GM23338 (cell line): ENCODE results near the gene MRPS10. TPM values are rescaled to one million over a fixed set of nuclear protein-coding genes. Genes with fewer than 3 reads are reported as not detected.

Experiments
- ATAC-seq: fragments of 200-7000 bp; cut with Tn5 transposase; 3 replicates; pipeline ENCODE4 v1.9.1; 2020
- DNase-seq: peaks from one replicate; pipeline ENCODE4 v3.0.0-alpha.2; 2015; ENCODE audit warnings: low spot score
- H2AFZ ChIP-seq: fragments of 200-600 bp; sonication (generic); 2 replicates; pipeline ENCODE4 v1.8.0; 2016; ENCODE audit warnings: antibody characterized with exemption, mild to moderate bottlenecking, moderate library complexity
- H3F3A ChIP-seq: fragments of 200-600 bp; sonication (generic); replicated peaks from 2 replicates; pipeline ENCODE4 v1.8.0; 2017; ENCODE audit warnings: antibody characterized with exemption, mixed run types, low read depth
- H3K27ac ChIP-seq: fragments of 200-600 bp; sonication (generic); 2 replicates; pipeline ENCODE4 v1.6.1; 2016; ENCODE audit warnings: low read depth
- H3K27me3 ChIP-seq: fragments of 200-600 bp; sonication (generic); 2 replicates; pipeline ENCODE4 v1.8.0; 2016; ENCODE audit warnings: mild to moderate bottlenecking, mixed run types, moderate library complexity; ENCODE audit not compliant: insufficient read depth
- H3K36me3 ChIP-seq: fragments of 200-600 bp; sonication (generic); 2 replicates; pipeline ENCODE4 v1.8.0; 2016; ENCODE audit warnings: mild to moderate bottlenecking; ENCODE audit not compliant: insufficient read depth
- H3K4me1 ChIP-seq: fragments of 200-600 bp; sonication (generic); 2 replicates; pipeline ENCODE4 v1.8.0; 2016; ENCODE audit warnings: mild to moderate bottlenecking, moderate library complexity; ENCODE audit not compliant: insufficient read depth
- H3K4me2 ChIP-seq: fragments of 200-600 bp; sonication (generic); 2 replicates; pipeline ENCODE4 v1.7.1; 2017; ENCODE audit warnings: mixed run types
- H3K4me3 ChIP-seq: fragments of 200-600 bp; sonication (generic); 2 replicates; pipeline ENCODE4 v1.6.1; 2016; ENCODE audit warnings: mixed run types
- H3K79me2 ChIP-seq: fragments of 200-600 bp; sonication (generic); replicated peaks from 2 replicates; pipeline ENCODE4 v1.8.0; 2017; ENCODE audit warnings: mild to moderate bottlenecking; ENCODE audit not compliant: insufficient read depth
- H3K9me2 ChIP-seq: fragments of 200-600 bp; sonication (generic); 2 replicates; pipeline ENCODE4 v1.8.0; 2017; ENCODE audit not compliant: insufficient read depth
- H4K20me1 ChIP-seq: fragments of 200-600 bp; sonication (generic); replicated peaks from 2 replicates; pipeline ENCODE4 v1.8.0; 2017; ENCODE audit warnings: mild to moderate bottlenecking; ENCODE audit not compliant: insufficient read depth
- H3K27ac Mint-ChIP-seq: 2 replicates; pipeline ENCODE4 v1.8.0; 2020; ENCODE audit warnings: inconsistent platforms, mild to moderate bottlenecking, moderate library complexity, mixed read lengths
- H3K27me3 Mint-ChIP-seq: 3 replicates; pipeline ENCODE4 v1.8.0; 2022; ENCODE audit warnings: low read depth, mild to moderate bottlenecking, moderate library complexity, mixed read lengths, inconsistent platforms; ENCODE audit not compliant: insufficient read depth, poor library complexity
- H3K36me3 Mint-ChIP-seq: 3 replicates; pipeline ENCODE4 v1.8.0; 2021; ENCODE audit warnings: low read depth, mild to moderate bottlenecking, inconsistent platforms, moderate library complexity, mixed read lengths
- H3K4me1 Mint-ChIP-seq: 3 replicates; pipeline ENCODE4 v1.8.0; 2020; ENCODE audit warnings: mild to moderate bottlenecking, inconsistent platforms, mixed read lengths
- H3K4me3 Mint-ChIP-seq: 3 replicates; pipeline ENCODE4 v1.8.0; 2021; ENCODE audit warnings: moderate library complexity, mild to moderate bottlenecking, inconsistent platforms, mixed read lengths
- H3K9me3 Mint-ChIP-seq: 3 replicates; pipeline ENCODE4 v1.8.0; 2020; ENCODE audit warnings: moderate library complexity, mild to moderate bottlenecking, inconsistent platforms, mixed read lengths
- CREB1 ChIP-seq: fragments of 250-450 bp; sonication (Bioruptor Pico); IDR thresholded peaks from 2 replicates; pipeline ENCODE4 v1.5.0; 2020; ENCODE audit warnings: low read depth, mild to moderate bottlenecking, moderate library complexity
- EZH2 ChIP-seq: fragments of 200-600 bp; sonication (generic); IDR thresholded peaks from one replicate; pipeline ENCODE4 v1.8.0; 2017; ENCODE audit warnings: antibody characterized with exemption, mild to moderate bottlenecking, low read depth; ENCODE audit not compliant: unreplicated experiment
- EZH2phosphoT487 ChIP-seq: fragments of 200-600 bp; sonication (generic); IDR thresholded peaks from one replicate; pipeline ENCODE4 v1.8.1; 2018; ENCODE audit warnings: antibody characterized with exemption; ENCODE audit not compliant: unreplicated experiment
- JUNB ChIP-seq: IDR thresholded peaks from one replicate; pipeline ENCODE4 v1.6.1; 2016; ENCODE audit warnings: antibody characterized with exemption; ENCODE audit not compliant: unreplicated experiment
- NANOG ChIP-seq: IDR thresholded peaks from 2 replicates; pipeline ENCODE4 v1.6.1; 2016; ENCODE audit warnings: antibody characterized with exemption, borderline replicate concordance
- POLR2AphosphoS5 ChIP-seq: IDR thresholded peaks from 2 replicates; pipeline ENCODE4 v1.6.1; 2016; ENCODE audit warnings: antibody characterized with exemption, low read depth
- STAT1 ChIP-seq: IDR thresholded peaks from one replicate; pipeline ENCODE4 v1.6.1; 2016; ENCODE audit warnings: antibody characterized with exemption; ENCODE audit not compliant: unreplicated experiment
- ZNF114 ChIP-seq: fragments of 250-450 bp; sonication (Bioruptor Pico); IDR thresholded peaks from 2 replicates; pipeline ENCODE4 v1.5.0; 2020; ENCODE audit warnings: mild to moderate bottlenecking, moderate library complexity
- ZNF331 ChIP-seq: fragments of 250-450 bp; sonication (Bioruptor Pico); IDR thresholded peaks from 2 replicates; pipeline ENCODE4 v1.5.0; 2020; ENCODE audit warnings: low read depth, mild to moderate bottlenecking, moderate library complexity
- polyA plus RNA-seq: library from polyadenylated mRNA; unstranded; fragments of >200 nt; fragmentation: Nextera tagmentation; extraction: Ambion mirVana; gene quantifications from 2 replicates; pipeline ENCODE4 v1.2.1, GENCODE V29; 2016
- total RNA-seq: library from RNA; depleted of rRNA; stranded (reverse); fragments of >200 nt; shearing (Covaris generic); gene quantifications from 2 replicates; pipeline ENCODE4 v1.2.3, GENCODE V29; 2014
- TF ChIP-seq, protein P1 (sequence below): IDR thresholded peaks from one replicate; pipeline ENCODE4 v1.6.1; 2018; ENCODE audit warnings: antibody characterized with exemption; ENCODE audit not compliant: unreplicated experiment
- TF ChIP-seq, protein P2 (sequence below): IDR thresholded peaks from 2 replicates; pipeline ENCODE4 v1.6.1; 2016; ENCODE audit warnings: antibody characterized with exemption
- TF ChIP-seq, protein P3 (sequence below): fragments of 250-450 bp; sonication (Bioruptor Pico); IDR thresholded peaks from 2 replicates; pipeline ENCODE4 v1.5.0; 2020; ENCODE audit warnings: mild to moderate bottlenecking, moderate library complexity

The MRPS10 gene
- total and polyA plus RNA-seq, 2 experiments from 2014 or later: 36.2 to 42.7 TPM

DNA sequence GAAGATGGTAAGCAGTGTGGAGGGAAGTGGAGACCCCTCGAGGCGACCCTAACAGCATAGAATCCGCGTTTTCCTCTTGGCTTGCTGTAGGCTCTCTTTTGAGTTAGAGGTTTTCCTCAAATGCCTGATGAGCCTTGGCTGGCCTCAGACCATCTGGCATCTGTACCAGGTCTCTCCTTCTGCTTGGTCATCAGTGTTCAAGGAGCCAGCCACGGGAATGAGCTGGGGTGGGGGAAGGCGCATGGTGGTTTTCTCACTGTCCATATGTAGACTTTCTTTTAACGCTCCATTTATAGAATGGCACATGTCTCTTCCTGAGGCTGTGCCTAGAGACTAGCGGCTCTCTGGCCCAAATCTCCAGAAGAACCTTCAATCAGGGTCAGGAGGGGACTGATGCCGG is 52.6 kb downstream of the MRPS10 start:
- Mint-ChIP-seq H3K27me3 (peaks cover 19% of the 10 kb centered on the region), H3K27ac (no peak overlapping the region), H3K4me3 (no peak overlapping the region)

More for the DNA sequence above, 52.6 kb downstream of the MRPS10 start:
- Histone ChIP-seq H3F3A (no peaks in the 10 kb centered on the region; the same call in 1 of the 2 replicates), H2AFZ (no peak overlapping the region), H3K4me2 (no peak overlapping the region), H4K20me1 (no peaks in the 10 kb centered on the region), H3K4me3 (no peak overlapping the region), H3K27me3 (no peaks in the 10 kb centered on the region), H3K9me2 (no peaks in the 10 kb centered on the region), H3K4me1 (peaks cover 6% of the 10 kb centered on the region; the same call in 1 of the 2 replicates), H3K27ac (no peak overlapping the region), H3K36me3 (no peaks in the 10 kb centered on the region), H3K79me2 (no peaks in the 10 kb centered on the region)
- ATAC-seq: no peak
- no peak for DNase-seq
- Mint-ChIP-seq H3K9me3 (no peaks in the 10 kb centered on the region), H3K4me1 (peaks cover 55% of the 10 kb centered on the region), H3K36me3 (no peaks in the 10 kb centered on the region; the same call in 2 of the 3 replicates)
- TF ChIP-seq, protein P1, sequence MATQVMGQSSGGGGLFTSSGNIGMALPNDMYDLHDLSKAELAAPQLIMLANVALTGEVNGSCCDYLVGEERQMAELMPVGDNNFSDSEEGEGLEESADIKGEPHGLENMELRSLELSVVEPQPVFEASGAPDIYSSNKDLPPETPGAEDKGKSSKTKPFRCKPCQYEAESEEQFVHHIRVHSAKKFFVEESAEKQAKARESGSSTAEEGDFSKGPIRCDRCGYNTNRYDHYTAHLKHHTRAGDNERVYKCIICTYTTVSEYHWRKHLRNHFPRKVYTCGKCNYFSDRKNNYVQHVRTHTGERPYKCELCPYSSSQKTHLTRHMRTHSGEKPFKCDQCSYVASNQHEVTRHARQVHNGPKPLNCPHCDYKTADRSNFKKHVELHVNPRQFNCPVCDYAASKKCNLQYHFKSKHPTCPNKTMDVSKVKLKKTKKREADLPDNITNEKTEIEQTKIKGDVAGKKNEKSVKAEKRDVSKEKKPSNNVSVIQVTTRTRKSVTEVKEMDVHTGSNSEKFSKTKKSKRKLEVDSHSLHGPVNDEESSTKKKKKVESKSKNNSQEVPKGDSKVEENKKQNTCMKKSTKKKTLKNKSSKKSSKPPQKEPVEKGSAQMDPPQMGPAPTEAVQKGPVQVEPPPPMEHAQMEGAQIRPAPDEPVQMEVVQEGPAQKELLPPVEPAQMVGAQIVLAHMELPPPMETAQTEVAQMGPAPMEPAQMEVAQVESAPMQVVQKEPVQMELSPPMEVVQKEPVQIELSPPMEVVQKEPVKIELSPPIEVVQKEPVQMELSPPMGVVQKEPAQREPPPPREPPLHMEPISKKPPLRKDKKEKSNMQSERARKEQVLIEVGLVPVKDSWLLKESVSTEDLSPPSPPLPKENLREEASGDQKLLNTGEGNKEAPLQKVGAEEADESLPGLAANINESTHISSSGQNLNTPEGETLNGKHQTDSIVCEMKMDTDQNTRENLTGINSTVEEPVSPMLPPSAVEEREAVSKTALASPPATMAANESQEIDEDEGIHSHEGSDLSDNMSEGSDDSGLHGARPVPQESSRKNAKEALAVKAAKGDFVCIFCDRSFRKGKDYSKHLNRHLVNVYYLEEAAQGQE: no peak
- TF ChIP-seq CREB1 (CRISPR knock-in tag) (no peak), POLR2AphosphoS5 (no peak), STAT1 (no peak), ZNF114 (no peak), ZNF331 (CRISPR knock-in tag) (no peak), JUNB (no peak), NANOG (no peak), EZH2phosphoT487 (no peak), EZH2 (no peak)
- TF ChIP-seq, protein P2, sequence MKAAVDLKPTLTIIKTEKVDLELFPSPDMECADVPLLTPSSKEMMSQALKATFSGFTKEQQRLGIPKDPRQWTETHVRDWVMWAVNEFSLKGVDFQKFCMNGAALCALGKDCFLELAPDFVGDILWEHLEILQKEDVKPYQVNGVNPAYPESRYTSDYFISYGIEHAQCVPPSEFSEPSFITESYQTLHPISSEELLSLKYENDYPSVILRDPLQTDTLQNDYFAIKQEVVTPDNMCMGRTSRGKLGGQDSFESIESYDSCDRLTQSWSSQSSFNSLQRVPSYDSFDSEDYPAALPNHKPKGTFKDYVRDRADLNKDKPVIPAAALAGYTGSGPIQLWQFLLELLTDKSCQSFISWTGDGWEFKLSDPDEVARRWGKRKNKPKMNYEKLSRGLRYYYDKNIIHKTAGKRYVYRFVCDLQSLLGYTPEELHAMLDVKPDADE: no peak
- TF ChIP-seq, protein P3, sequence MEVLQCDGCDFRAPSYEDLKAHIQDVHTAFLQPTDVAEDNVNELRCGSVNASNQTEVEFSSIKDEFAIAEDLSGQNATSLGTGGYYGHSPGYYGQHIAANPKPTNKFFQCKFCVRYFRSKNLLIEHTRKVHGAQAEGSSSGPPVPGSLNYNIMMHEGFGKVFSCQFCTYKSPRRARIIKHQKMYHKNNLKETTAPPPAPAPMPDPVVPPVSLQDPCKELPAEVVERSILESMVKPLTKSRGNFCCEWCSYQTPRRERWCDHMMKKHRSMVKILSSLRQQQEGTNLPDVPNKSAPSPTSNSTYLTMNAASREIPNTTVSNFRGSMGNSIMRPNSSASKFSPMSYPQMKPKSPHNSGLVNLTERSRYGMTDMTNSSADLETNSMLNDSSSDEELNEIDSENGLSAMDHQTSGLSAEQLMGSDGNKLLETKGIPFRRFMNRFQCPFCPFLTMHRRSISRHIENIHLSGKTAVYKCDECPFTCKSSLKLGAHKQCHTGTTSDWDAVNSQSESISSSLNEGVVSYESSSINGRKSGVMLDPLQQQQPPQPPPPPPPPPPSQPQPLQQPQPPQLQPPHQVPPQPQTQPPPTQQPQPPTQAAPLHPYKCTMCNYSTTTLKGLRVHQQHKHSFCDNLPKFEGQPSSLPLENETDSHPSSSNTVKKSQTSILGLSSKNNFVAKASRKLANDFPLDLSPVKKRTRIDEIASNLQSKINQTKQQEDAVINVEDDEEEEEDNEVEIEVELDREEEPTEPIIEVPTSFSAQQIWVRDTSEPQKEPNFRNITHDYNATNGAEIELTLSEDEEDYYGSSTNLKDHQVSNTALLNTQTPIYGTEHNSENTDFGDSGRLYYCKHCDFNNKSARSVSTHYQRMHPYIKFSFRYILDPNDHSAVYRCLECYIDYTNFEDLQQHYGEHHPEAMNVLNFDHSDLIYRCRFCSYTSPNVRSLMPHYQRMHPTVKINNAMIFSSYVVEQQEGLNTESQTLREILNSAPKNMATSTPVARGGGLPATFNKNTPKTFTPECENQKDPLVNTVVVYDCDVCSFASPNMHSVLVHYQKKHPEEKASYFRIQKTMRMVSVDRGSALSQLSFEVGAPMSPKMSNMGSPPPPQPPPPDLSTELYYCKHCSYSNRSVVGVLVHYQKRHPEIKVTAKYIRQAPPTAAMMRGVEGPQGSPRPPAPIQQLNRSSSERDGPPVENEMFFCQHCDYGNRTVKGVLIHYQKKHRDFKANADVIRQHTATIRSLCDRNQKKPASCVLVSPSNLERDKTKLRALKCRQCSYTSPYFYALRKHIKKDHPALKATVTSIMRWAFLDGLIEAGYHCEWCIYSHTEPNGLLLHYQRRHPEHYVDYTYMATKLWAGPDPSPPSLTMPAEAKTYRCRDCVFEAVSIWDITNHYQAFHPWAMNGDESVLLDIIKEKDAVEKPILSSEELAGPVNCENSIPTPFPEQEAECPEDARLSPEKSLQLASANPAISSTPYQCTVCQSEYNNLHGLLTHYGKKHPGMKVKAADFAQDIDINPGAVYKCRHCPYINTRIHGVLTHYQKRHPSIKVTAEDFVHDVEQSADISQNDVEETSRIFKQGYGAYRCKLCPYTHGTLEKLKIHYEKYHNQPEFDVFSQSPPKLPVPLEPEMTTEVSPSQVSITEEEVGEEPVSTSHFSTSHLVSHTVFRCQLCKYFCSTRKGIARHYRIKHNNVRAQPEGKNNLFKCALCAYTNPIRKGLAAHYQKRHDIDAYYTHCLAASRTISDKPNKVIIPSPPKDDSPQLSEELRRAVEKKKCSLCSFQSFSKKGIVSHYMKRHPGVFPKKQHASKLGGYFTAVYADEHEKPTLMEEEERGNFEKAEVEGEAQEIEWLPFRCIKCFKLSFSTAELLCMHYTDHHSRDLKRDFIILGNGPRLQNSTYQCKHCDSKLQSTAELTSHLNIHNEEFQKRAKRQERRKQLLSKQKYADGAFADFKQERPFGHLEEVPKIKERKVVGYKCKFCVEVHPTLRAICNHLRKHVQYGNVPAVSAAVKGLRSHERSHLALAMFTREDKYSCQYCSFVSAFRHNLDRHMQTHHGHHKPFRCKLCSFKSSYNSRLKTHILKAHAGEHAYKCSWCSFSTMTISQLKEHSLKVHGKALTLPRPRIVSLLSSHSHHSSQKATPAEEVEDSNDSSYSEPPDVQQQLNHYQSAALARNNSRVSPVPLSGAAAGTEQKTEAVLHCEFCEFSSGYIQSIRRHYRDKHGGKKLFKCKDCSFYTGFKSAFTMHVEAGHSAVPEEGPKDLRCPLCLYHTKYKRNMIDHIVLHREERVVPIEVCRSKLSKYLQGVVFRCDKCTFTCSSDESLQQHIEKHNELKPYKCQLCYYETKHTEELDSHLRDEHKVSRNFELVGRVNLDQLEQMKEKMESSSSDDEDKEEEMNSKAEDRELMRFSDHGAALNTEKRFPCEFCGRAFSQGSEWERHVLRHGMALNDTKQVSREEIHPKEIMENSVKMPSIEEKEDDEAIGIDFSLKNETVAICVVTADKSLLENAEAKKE (CRISPR knock-in tag): no peak
